ENCODE results near the gene DIABLO.
"Not testable (repeated sequence)": the region's sequence is repeated elsewhere in the genome, so short reads cannot be mapped to it uniquely, and the experiment has no call there.

Gene DIABLO

DNA sequence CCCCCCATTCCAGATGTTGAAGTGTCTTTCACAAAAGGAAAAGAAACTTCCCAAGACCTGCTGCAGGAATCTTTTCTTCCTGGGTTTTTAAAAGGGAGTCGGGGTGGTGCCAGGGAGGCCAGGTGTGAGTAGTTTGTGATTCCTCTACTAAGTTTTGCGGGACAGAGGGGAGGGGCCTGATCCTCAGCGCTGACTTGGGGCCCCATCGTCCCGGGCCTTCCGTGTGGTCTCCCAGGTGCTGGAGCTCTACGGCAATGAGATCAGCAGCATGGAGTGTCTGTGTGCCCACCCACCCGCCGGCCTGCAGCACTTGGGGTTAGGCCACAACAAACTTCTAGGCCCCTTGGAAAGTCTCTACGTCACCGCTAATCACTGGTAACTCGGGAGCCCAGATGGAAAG, 38.4 kb downstream of the DIABLO start:
- no peak for DNase-seq

DNA sequence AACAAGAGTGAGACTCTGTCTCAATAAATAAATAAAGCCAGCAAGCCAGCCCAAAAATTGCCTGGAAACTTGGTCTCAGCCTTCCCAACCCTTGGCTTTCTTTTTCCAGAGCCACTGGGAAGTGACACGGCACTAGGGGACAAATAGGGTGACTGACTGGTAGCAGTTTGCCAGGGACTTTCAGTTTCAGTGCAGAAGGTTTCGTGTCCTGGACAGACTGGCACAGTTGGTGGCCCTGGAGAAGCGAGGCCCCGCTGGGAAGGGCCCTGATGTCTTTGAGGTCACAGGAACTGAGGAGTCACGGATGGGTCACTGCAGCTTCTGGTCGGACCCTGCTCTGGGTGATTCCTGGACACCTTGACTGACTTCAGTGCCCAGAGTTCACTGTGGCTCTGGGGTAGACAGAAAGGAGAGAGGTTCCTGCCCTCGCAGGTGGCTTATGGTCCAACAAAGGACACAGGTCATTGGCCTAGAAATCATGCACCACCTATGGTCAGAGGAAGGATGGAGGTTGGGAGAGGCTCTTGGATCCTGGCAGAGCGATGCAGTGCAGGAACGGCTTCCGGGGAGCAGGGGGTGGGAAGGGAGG, 40.3 kb downstream of the DIABLO start:
- no peak for DNase-seq

DNA sequence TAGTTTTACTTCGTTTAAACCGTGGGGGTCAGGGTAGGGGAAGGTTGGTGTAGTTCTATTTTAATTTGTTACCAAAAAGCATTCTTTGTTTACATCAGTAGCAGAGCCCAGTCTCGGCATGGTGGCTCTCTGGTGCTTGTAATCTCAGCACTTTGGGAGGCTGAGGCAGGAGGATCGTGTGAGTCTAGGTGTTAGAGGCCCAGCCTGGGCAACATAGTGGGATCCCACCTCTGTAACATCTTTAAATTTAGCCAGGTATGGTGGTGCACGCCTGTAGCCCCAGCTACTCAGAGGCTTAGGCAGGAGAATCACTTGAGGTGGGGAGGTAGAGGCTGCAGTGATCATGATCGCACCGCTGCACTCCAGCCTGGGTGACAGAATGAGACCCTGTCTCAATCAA, 40.8 kb downstream of the DIABLO start:
- DNase-seq, result no peak

DNA sequence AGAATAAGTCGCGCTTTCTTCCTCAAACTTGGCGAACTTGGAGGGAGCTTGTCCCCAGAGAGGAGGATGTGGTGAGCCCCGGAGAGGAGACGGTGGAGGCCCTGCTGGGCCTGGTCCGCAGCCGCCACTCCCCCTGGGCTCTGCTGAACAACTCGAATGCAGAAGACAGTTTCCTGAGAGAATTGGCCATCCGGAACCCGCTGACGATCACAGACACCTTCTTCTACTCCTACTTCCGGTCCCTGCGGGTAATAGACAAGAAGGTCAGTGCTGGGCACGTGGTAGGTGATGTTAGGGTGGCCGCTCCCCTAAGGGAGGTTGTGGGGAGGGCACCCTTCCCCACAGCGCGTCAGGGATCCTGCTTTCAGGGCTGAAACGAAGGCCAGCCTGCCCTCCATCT, 41.3 kb downstream of the DIABLO start:
- no peak for DNase-seq

DNA sequence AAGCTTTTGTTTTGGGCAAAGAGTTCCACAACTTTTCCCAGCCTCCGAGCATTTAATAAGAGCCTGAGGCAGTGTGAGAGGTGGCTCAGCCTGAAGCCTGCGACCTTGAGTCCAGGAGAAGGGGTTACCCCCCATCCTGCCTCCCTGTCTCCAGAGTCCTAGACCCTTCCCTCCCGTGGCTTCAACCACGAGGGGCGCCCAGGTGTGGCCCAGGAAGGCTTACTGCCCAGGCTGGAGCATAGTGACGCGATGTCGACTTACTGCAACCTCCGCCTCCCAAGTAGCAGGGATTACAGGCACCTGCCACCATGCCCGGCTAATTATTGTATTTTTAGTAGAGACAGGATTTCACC, 42.3 kb downstream of the DIABLO start:
- no peak for DNase-seq

DNA sequence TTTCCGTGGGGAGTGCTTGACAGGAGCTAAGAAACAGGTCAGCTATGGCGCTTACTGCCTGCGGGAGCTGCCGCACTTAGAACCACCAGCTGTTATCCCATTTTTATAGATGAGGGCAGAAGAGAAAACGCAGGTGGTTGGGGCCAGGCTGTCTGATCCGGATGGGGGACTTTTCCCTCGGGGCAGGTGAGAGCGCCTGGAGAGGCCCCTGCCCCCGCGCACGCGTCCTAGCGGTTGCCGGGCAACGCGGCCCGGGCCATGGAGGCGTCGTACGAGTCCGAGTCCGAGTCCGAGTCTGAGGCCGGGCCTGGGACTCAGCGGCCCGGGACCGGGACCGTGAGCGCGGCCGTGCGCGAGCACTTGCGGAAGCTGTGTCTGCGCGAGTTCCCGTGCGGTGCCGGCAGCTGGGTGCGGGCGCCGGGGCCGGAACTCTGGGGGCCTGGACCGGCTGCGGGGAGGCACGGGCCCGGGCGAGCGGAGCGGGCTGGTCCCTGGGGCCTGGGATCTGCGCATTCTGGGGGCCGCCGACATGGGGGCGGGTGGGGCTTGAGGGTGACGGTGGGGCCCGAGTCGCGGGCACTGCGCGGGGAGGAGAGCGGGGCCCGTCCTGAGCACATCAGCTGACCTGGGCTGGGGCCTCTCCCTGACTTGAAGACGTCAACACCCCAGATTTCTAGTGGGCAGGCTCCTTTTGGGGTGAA, 42.8 kb downstream of the DIABLO start, which contains the start of gene LRRC43:
Gene LRRC43 (plus strand): TSS at position 237 of the 701 bp plus-strand sequence. CDS start 22 bp downstream, at position 259.
- DNase-seq, result no peak

DNA sequence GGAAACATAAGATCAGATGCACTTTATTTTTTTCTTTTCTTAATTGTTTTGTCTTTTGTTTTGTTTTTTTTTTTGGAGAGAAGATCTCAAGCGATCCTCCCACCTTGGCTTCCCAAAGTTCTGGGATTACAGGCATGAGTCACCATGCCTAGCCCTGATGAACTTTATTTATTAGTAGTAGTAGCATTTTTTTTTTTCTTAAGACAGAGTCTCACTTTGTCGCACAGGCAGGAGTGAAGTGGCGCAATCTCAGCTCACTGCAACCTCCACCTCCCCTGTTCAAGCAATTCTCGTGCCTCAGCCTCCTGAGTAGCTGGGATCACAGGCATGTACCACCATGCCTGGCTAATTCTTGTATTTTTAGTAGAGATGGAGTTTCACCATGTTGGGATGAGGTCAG, 49.4 kb downstream of the DIABLO start:
- not testable (repeated sequence) for DNase-seq

DNA sequence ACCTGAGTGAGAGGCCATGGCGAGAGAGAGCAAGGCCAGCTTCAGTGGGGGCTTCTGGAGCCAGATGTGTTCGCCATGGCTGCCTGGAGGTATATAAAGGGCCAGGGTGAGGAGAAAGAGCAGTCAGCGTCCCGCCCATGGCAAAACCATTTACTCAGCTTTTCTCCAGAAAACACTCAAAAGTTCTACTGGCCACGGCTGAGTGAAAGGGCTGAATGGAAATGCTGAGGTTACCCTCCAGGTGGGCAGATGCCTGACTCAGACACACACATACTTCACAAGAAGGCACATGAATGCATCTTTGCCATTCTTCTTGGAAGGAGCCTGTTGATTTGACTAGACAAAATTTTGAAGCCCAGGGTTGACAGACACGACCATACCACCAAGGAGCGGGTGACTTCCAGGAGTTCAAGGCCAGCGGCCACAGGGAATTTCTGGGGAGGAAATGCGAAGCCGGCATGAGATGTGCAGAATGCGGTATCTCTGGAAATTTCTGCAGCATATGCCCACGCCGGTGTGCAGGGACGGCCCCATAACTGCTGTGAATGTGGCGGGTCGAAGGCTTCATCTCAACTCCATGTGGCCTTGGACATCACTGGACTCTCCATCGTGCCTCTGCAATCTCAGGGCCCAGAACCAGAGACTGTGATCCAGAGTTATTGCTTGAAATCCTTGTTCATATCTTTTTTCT, 51.6 kb downstream of the DIABLO start, which contains the start of gene IL31:
Gene IL31 (minus strand): TSS at position 67 of the 691 bp plus-strand sequence. CDS start 49 bp downstream, at position 18.
- no peak for DNase-seq

DNA sequence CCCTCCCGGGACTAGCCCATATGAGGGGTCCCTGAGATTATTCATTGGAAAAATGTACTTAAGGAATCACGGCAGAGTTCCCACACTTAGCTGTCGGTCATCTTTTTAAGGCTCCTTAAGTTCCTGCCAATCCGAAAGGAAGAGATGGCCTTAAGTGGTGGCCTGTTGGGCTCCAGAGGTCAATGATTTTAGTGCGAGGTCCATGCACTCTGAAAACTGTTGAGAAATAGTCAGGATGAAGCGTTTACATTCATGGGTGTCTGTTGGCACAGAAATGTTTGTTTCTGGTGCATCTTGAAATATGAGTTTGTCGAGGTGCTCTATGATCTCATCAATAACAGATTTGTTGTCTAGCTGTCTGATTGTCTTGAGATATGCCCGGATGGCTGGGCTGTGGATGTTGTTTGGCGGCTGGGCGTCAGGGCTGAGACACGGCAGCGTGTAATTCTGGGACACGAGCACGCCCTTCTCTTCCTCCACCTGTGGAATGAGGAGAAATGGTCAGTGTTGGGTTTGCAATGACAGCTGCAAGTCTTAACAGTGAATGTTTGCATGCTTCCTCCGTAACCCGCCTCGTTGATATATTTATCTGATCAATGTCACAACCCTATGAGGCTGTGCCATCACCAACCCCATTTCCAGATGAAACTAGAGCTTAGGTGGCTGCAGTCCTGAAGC, 53.5 kb downstream of the DIABLO start:
- DNase-seq, result no peak

DNA sequence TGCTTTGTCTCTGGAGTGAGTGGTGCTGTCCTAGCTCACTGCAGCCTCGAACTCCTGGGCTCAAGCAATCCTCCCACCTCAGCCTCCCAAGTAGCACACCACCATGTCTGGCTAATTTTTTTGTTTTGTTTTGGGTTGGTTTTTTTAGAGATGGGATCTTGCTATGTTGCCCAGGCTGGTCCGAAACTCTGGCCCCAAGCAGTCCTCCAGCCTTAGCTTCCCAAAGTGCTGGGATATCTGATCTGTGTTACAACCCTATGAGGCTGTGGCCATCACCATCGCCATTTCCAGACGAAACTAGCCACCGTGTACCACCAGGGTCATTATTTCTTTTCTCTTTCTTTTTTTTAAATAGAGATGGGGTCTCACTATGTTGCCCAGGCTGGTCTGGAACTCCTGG, 54.5 kb downstream of the DIABLO start:
- no peak for DNase-seq

DNA sequence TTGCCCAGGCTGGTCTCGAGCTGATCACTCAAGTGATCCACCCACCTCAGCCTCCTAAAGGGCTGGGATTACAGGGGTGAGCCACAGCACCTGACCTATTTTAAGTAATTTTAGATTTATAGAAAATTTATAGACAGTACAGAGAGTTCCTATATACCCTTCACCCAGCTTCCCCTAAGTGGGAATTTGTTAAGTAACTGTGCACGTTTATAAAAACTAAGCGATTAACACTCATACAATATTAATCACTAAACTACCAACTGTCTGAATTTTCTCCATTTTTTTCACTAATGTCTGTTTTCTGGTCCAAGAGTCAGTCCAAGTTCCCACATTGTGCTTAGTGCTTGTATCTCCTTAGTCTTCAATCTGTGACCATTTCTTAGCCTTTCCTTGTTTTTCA, 57.4 kb downstream of the DIABLO start:
- no peak for DNase-seq

DNA sequence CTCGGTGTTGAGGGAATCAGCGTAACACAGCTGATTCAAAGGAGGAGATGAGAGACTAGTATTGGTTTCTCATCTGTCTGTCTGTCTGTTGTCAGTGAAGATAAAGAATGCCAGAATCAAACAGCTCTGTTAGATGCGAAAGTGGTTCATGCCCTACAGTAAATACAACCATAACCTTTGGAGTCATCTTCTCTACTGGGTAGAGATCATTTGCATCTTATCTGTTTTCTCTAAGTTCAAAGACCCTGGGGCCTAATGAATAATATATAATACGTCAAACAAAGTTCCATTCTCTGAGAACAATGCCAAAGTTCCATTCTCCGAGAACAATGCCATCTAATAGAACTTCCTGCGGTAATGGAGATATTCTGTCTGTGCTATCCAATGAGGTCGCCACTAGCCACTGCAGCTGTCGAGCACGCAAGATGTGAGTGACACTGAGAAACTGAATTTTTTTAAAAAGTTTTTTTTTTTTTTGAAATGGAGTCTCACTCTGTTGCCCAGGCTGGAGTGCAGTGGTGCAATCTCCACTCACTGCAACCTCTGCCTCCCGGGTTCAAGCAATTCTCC, 58.4 kb downstream of the DIABLO start:
- DNase-seq, result no peak

DNA sequence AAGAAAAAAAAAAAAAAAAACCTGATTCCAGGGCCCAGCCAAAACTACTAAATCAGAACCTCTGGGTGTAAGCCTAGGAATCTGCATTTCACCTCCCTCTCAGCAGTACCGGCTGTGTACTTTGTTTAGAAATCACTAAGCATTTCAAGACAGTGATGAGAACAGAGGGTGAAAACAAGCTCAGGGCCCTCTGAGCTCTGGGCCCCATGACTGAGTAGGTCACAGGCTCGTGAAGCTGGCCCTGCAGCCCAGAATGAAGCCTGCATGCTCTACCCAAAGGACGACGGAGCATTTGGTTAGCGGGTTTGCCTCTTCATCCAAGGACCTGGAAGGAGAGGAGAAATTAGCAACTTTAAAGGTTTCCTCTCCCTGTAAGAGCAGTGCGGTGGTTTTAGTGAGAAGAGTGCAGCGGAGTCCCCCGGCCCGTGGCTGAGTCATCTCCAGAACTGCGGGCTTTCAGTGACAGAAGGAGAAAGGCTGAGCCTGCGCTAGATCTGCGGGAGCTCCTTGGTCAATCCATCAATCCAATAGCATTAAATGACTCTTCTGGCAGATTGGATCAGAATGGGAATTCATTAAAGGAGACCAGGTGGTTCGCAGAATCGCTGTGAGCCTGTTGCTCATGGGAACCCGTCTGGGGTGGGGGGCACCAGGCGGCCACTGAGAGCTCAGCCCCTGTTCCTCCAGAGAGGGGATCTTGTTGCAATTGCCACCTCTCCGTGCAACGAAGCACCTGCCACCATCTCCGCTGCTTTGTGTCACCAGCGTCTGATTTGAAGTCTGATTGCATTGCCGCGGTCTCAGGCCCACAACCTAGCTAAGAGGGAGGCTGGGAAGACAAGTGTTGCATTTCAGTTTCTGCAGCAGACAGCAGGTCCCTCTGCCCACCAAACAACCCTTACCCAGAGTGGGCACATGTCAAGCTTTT, 59.2 kb downstream of the DIABLO start:
- DNase-seq, result peak; percentile 90

DNA sequence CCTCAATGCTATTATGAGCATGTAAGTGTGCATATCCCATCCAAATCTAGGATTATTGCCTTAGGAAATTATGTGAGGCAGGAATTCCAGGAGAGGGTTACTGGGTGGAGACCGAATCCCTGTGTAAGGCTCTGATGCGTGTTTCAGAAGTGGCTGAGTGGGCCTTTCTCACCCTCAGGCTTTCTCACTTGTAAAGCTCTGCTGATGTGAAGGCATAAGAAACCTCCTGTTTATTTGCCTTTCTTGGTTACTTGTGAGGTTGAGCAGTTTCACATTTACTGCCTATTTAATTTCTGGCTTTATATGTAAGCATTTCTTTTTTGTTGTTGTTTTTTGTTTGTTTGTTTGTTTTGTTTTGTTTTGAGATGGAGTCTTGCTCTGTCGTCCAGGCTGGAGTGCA, 62.9 kb downstream of the DIABLO start:
- DNase-seq, result no peak

DNA sequence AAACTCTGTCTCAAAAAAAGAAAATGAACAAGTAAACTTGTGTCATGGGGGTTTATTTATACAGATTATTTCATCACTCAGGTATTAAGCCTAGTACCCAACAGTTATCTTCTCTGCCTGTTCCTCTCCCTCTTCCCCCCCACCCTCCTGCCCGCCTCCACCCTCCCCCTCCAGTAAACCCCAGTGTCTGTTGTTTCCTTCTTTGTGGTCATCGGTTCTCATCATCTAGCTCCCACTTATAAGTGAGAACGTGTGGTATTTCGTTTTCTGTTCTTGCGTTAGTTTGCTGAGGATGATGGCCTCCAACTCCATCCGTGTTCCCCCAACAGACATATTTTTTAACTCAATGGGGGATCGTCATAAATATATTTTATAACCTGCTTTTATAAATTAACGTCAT, 64.2 kb downstream of the DIABLO start:
- DNase-seq, result peak; percentile 59

DNA sequence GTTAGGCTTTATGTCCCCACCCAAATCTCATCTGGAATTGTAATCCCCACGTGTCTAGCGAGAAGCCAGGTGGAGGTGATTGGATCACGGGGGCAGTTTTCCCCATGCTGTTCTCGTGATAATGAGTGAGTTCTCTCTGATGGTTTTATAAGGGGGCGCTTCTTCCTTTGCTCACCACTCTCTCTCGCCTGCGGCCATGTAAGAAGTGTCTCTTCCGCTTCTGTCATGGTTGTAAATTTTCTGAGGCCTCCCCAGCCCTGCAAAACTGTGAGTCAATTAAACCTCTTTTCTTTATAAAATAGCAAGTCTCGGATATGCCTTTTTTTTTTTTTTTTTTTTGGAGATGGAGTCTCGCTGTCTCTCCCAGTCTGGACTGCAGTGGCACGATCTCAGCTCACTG, 65.1 kb downstream of the DIABLO start:
- no peak for DNase-seq

DNA sequence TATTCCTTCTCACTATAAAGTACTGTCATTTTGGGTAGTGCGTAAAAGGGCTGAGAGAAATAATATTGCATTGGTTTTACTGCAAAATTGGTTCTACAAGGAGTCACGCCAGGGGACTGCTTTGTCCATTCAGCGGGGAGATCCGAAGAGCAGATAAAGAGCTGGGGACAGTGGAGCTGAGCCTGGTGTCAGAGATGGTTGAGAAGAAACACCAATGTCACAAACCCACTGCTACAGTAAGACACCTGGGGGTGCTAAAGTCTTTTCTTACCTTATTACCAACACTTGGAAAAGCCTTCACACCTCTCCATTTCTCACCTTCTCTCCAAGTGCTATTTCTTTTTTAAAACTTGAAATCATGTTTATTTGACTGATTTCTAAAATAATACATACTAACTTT, 66.0 kb downstream of the DIABLO start:
- DNase-seq, result no peak

DNA sequence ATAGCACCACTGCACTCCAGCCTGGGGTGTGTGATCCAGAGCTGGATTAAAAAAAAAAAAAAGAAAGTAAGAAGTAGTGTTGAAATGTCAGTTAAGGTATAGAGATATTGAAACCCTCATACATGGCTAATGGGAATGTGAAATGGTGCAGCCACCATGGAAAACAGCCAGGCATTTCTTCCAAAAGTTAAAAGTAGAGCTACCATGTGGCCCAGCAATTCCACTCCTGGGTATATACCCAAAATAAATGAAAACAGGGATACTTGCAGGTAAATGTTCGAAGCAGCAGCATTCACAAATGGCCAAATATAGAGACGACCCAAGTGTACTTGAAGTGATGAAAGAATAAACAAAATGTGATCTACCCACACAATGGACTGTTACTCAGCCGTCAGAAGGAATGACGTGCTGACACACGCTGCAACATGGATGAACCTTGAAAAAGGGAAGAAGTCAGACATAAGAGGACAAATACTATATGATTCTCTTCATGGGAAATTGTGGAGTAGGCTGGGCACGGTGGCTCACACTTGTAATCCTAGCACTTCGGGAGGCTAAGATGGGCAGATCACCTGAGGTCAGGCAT, 67.1 kb downstream of the DIABLO start:
- DNase-seq, result no peak

All from activated CD4-positive, alpha-beta T cell treated with anti-CD3 and anti-CD28 coated beads, Interleukin-10, Interleukin-2, amounts not matched to agents 100 ng/mL and 50 ng/mL, durations not matched to agents 16 hours and 8 hours (primary cell).